CD1c-positive myeloid dendritic cell (primary cell): Measurements from ENCODE around the gene EDIL3.
"Not testable (repeated sequence)": the region's sequence is repeated elsewhere in the genome, so short reads cannot be mapped to it uniquely, and the experiment has no call there.

ENCODE experiments used
- DNase-seq: peaks from one replicate; pipeline ENCODE4 v3.0.0-alpha.2; 2016; ENCODE audit errors: extremely low spot score

Gene EDIL3

GRCh38 chr5:84168841-84169240 is 215.8 kb downstream of the EDIL3 start:
- no peak for DNase-seq

GRCh38 chr5:84163671-84164070 is 221.0 kb downstream of the EDIL3 start:
- no peak for DNase-seq

GRCh38 chr5:84162695-84163094 is 222.0 kb downstream of the EDIL3 start:
- DNase-seq: no peak

- not testable (repeated sequence) for DNase-seq
These were observed 224.0 kb downstream of the EDIL3 start for GRCh38 chr5:84160650-84161049.

GRCh38 chr5:84149094-84149493 is 235.6 kb downstream of the EDIL3 start:
- DNase-seq: no peak

GRCh38 chr5:84148651-84149050 is 236.0 kb downstream of the EDIL3 start:
- DNase-seq: no peak

GRCh38 chr5:84137541-84137940 is 247.1 kb downstream of the EDIL3 start:
- DNase-seq: no peak

GRCh38 chr5:84131372-84131771 is 253.3 kb downstream of the EDIL3 start:
- no peak for DNase-seq

GRCh38 chr5:84130006-84130580 is 254.6 kb downstream of the EDIL3 start:
- no peak for DNase-seq

- DNase-seq: no peak
These were observed 259.5 kb downstream of the EDIL3 start for GRCh38 chr5:84125216-84125615.

- DNase-seq: no peak
These were observed 265.4 kb downstream of the EDIL3 start for GRCh38 chr5:84119252-84119651.

- no peak for DNase-seq
These were observed 266.1 kb downstream of the EDIL3 start for GRCh38 chr5:84118551-84118950.

- DNase-seq: no peak
These were observed 269.0 kb downstream of the EDIL3 start for GRCh38 chr5:84115727-84116126.

- DNase-seq: no peak
These were observed 271.2 kb downstream of the EDIL3 start for GRCh38 chr5:84113246-84114105.

- DNase-seq: no peak
These were observed 291.9 kb downstream of the EDIL3 start for GRCh38 chr5:84092738-84093137.

GRCh38 chr5:84091127-84091799 is 293.4 kb downstream of the EDIL3 start:
- no peak for DNase-seq

GRCh38 chr5:84088996-84089395 is 295.7 kb downstream of the EDIL3 start:
- peak; percentile 38 for DNase-seq

GRCh38 chr5:84086511-84086910 is 298.2 kb downstream of the EDIL3 start:
- no peak for DNase-seq

GRCh38 chr5:84085387-84086041 is 299.2 kb downstream of the EDIL3 start:
- DNase-seq: no peak

GRCh38 chr5:84080908-84081307 is 303.8 kb downstream of the EDIL3 start:
- DNase-seq: no peak

GRCh38 chr5:84072339-84072738 is 312.3 kb downstream of the EDIL3 start:
- no peak for DNase-seq

- no peak for DNase-seq
These were observed 315.0 kb downstream of the EDIL3 start for GRCh38 chr5:84069608-84070179.
